Caco-2 (cell line): ENCODE measurements around the gene C17orf50. TPM values are rescaled to one million over a fixed set of nuclear protein-coding genes. Genes with fewer than 3 reads are reported as not detected.

ENCODE experiments used
- BruUV-seq: library from RNA; stranded (reverse); fragments of 400-500 nt; replicated peaks from 2 replicates; lab custom pipeline; 2021; lab: Mats Ljungman, UMichigan
- CTCF ChIA-PET: fragments of 300-600 bp; sonication (Branson Sonifier 250); formaldehyde crosslinking; loops from one replicate; lab custom pipeline; 2022; ENCODE audit warnings: antibody characterized with exemption; lab: Charles Lee
- POLR2A ChIA-PET: fragments of 300-600 bp; sonication (Branson Sonifier 250); formaldehyde crosslinking; loops from one replicate; lab custom pipeline; 2022; ENCODE audit warnings: antibody characterized with exemption; lab: Charles Lee
- DNase-seq, 2 experiments: peaks; one replicate each; pipeline versions ENCODE4 v3.0.0 to v3.0.0-alpha.2; 2020 to 2022
- H3K27me3 ChIP-seq: replicated peaks from 2 replicates; pipeline ENCODE4 v1.6.0; 2011; ENCODE audit warnings: low read length; ENCODE audit not compliant: control insufficient read depth, insufficient read depth
- H3K36me3 ChIP-seq: 2 replicates; pipeline ENCODE4 v1.5.1; 2011; ENCODE audit warnings: low read length; ENCODE audit not compliant: control insufficient read depth, insufficient read depth
- H3K4me1 ChIP-seq: fragments of 250-450 bp; sonication (Bioruptor Pico); 2 replicates; pipeline ENCODE4 v1.5.1; 2020; ENCODE audit warnings: mild to moderate bottlenecking
- H3K4me3 ChIP-seq: 2 replicates; pipeline ENCODE4 v1.5.1; 2011; ENCODE audit warnings: low read depth, mild to moderate bottlenecking, control low read depth, low read length
- H3K9me3 ChIP-seq: fragments of 250-450 bp; sonication (Bioruptor Pico); 2 replicates; pipeline ENCODE4 v1.5.1; 2020; ENCODE audit warnings: mild to moderate bottlenecking, moderate library complexity
- H3K27ac Mint-ChIP-seq: one replicate; pipeline ENCODE4 v1.8.0; 2022; ENCODE audit warnings: mixed read lengths; ENCODE audit not compliant: unreplicated experiment
- H3K27me3 Mint-ChIP-seq: one replicate; pipeline ENCODE4 v1.8.0; 2022; ENCODE audit warnings: mixed read lengths; ENCODE audit not compliant: insufficient read depth, unreplicated experiment
- H3K36me3 Mint-ChIP-seq: one replicate; pipeline ENCODE4 v1.8.0; 2022; ENCODE audit warnings: mild to moderate bottlenecking, mixed read lengths; ENCODE audit not compliant: insufficient read depth, unreplicated experiment
- H3K4me1 Mint-ChIP-seq: one replicate; pipeline ENCODE4 v1.8.0; 2022; ENCODE audit warnings: low read depth, mixed read lengths; ENCODE audit not compliant: unreplicated experiment
- H3K4me3 Mint-ChIP-seq: one replicate; pipeline ENCODE4 v1.8.0; 2022; ENCODE audit warnings: mild to moderate bottlenecking, moderate library complexity, mixed read lengths; ENCODE audit not compliant: unreplicated experiment
- H3K9me3 Mint-ChIP-seq: one replicate; pipeline ENCODE4 v1.8.0; 2022; ENCODE audit warnings: mixed read lengths; ENCODE audit not compliant: unreplicated experiment
- intact Hi-C: fragments of 100-400 bp; cut with micrococcal nuclease; formaldehyde crosslinking; loops from one replicate; pipeline ENCODE4 v1.10.0; 2022; ENCODE audit not compliant: unreplicated experiment
- total RNA-seq: library from RNA; stranded (reverse); gene quantifications from 2 replicates; pipeline ENCODE4 v1.2.3, GENCODE V29; 2022
- TF ChIP-seq, protein P1 (sequence below), 2 experiments: fragments of 200-600 bp in 1 of 2; IDR thresholded peaks; 1 replicate in 1 of 2; 2 replicates in 1 of 2; pipeline versions ENCODE4 v1.5.1 to v1.8.0; 2011 to 2022; ENCODE audit warnings: antibody characterized with exemption in 1 of 2, control low read depth in 1 of 2, inconsistent platforms in 1 of 2, low read depth in 1 of 2, low read length in 1 of 2, mild to moderate bottlenecking in 1 of 2, moderate library complexity in 1 of 2; ENCODE audit not compliant: insufficient read depth in 1 of 2, severe bottlenecking in 1 of 2, unreplicated experiment in 1 of 2

The C17orf50 gene
- total RNA-seq, 1 experiment from 2014 or later = not detected

DNA sequence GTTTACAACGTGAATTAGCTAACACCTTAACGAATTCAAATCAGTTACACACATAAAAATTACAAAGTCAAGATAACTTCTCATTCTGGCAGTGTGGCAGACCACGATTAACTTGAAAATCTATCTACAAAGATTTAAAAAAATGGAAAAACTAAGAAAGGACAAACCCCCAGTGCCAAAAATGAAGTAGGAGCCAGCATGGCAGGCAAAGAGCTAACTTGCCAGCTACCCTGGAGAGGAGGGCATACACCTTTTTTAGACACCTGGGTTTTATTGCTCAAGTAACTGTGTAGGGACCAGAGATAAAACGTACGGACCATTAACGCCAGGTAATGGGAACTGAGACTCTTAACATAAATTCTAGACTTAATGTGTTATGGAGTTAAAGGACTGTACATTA is 51.1 kb downstream of the C17orf50 start:
- H3K27ac Mint-ChIP-seq = no peak overlapping the region
- POLR2A ChIA-PET = interaction anchor here (0.6 kb wide), 1 partner anchor 12 kb away, joined by 7 read pairs; no protein-coding TSS in a partner anchor
- DNase-seq = no peak

DNA sequence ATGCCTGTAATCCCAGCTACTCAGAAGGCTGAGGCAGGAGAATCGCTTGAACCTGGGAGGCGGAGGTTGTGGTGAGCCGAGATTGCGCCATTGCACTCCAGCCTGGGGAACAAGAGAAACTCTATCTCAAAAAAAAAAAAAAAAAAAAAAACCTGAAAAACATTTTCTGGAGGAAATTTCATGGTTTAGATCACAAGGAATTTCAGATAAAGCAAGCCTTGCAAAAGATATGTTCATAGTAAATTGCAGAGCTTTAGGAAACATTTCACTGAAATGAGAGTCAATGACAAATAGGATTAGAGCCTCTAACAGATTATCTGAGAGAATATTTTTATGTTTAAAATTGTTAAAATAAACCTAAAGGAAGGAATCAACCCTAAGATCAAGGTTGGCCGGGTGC is 51.8 kb downstream of the C17orf50 start:
- ChIA-PET POLR2A (interaction anchor here (0.7 kb wide), 1 partner anchor 857 kb away, joined by 8 read pairs; no protein-coding TSS in a partner anchor), CTCF (interaction anchor here (0.7 kb wide), 1 partner anchor 31 kb away, joined by 10 read pairs; no protein-coding TSS in a partner anchor)
- Mint-ChIP-seq H3K9me3 (no peaks in the 10 kb centered on the region), H3K4me3 (no peak overlapping the region), H3K27me3 (no peaks in the 10 kb centered on the region), H3K36me3 (peaks cover 69% of the 10 kb centered on the region), H3K4me1 (peaks cover 16% of the 10 kb centered on the region), H3K27ac (no peak overlapping the region)
- TF ChIP-seq, protein P1, sequence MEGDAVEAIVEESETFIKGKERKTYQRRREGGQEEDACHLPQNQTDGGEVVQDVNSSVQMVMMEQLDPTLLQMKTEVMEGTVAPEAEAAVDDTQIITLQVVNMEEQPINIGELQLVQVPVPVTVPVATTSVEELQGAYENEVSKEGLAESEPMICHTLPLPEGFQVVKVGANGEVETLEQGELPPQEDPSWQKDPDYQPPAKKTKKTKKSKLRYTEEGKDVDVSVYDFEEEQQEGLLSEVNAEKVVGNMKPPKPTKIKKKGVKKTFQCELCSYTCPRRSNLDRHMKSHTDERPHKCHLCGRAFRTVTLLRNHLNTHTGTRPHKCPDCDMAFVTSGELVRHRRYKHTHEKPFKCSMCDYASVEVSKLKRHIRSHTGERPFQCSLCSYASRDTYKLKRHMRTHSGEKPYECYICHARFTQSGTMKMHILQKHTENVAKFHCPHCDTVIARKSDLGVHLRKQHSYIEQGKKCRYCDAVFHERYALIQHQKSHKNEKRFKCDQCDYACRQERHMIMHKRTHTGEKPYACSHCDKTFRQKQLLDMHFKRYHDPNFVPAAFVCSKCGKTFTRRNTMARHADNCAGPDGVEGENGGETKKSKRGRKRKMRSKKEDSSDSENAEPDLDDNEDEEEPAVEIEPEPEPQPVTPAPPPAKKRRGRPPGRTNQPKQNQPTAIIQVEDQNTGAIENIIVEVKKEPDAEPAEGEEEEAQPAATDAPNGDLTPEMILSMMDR (IDR thresholded peaks at IDR 0.05; ENCODE audit: insufficient read depth in 1 of 2, low read depth in 1 of 2, low read length in 1 of 2, severe bottlenecking in 1 of 2, unreplicated experiment in 1 of 2) = no peak
- DNase-seq = no peak
- 0 out of 2 replicates have a peak, but pooled peaks cover 2% of the 10 kb centered on the region for H3K36me3 ChIP-seq
- H3K4me1 ChIP-seq = peaks cover 12% of the 10 kb centered on the region; the same call in 1 of the 2 replicates
- no peaks in the 10 kb centered on the region for H3K9me3 ChIP-seq
- no peak overlapping the region for H3K4me3 ChIP-seq
- no peaks in the 10 kb centered on the region for H3K27me3 ChIP-seq
- BruUV-seq = no TSS peak
- intact Hi-C loops = no loop called here

More for the DNA sequence above, 51.1 kb downstream of the C17orf50 start:
- Histone ChIP-seq H3K36me3 (no peaks in the 10 kb centered on the region), H3K9me3 (no peaks in the 10 kb centered on the region), H3K27me3 (no peaks in the 10 kb centered on the region), H3K4me3 (no peak overlapping the region), H3K4me1 (peaks cover 12% of the 10 kb centered on the region; the same call in 1 of the 2 replicates)
- BruUV-seq = no TSS peak
- CTCF ChIA-PET = interaction anchor here (1.1 kb wide), 1 partner anchor 170 kb away, joined by 3 read pairs; no protein-coding TSS in a partner anchor
- H3K27me3 Mint-ChIP-seq = no peaks in the 10 kb centered on the region
- intact Hi-C loops = no loop called here
- H3K9me3 Mint-ChIP-seq = no peaks in the 10 kb centered on the region
- peaks cover 16% of the 10 kb centered on the region for H3K4me1 Mint-ChIP-seq
- no peak overlapping the region for H3K4me3 Mint-ChIP-seq
- TF ChIP-seq, protein P1 (IDR thresholded peaks at IDR 0.05; ENCODE audit: insufficient read depth in 1 of 2, low read depth in 1 of 2, low read length in 1 of 2, severe bottlenecking in 1 of 2, unreplicated experiment in 1 of 2) = no peak
- H3K36me3 Mint-ChIP-seq = peaks cover 65% of the 10 kb centered on the region

Other genes starting within 250 kb of the C17orf50 start
- not detected in 2 replicates for gene SLFN12L, start 223.2 kb upstream of the C17orf50 start, total RNA-seq
- gene SLFN14, start 200.1 kb upstream of the C17orf50 start, total RNA-seq = not detected in 2 replicates
- 4.8 and 5.1 TPM in 2 replicates for gene PEX12, start 182.3 kb upstream of the C17orf50 start, total RNA-seq
- 221 and 228 TPM in 2 replicates for gene AP2B1, start 173.6 kb upstream of the C17orf50 start, total RNA-seq
- 11.4 and 13.3 TPM in 2 replicates for gene RASL10B, start 29.2 kb upstream of the C17orf50 start, total RNA-seq
- gene GAS2L2, start 7.6 kb upstream of the C17orf50 start, total RNA-seq = not detected in 2 replicates
- gene MMP28, start 34.8 kb downstream of the C17orf50 start, total RNA-seq = not detected in 2 replicates
- 335 and 350 TPM in 2 replicates for gene TAF15, start 48.6 kb downstream of the C17orf50 start, total RNA-seq
- not detected in 2 replicates for gene HEATR9, start 108.0 kb downstream of the C17orf50 start, total RNA-seq
- gene CCL5, start 119.5 kb downstream of the C17orf50 start, total RNA-seq = not detected in 2 replicates
- gene RDM1, start 169.9 kb downstream of the C17orf50 start, total RNA-seq = 9.9 and 12.9 TPM in 2 replicates
- gene LYZL6, start 182.8 kb downstream of the C17orf50 start, total RNA-seq = not detected in 2 replicates
- not detected in 2 replicates for gene CCL16, start 220.6 kb downstream of the C17orf50 start, total RNA-seq
- gene CCL14, start 225.8 kb downstream of the C17orf50 start, total RNA-seq = not detected in 2 replicates
- 0.30 and 0.52 TPM in 2 replicates for gene CCL15, start 240.7 kb downstream of the C17orf50 start, total RNA-seq